Gastrocnemius medialis (tissue), 4 donors: ENCODE results near the gene ABHD17B. TPM values are rescaled to one million over a fixed set of nuclear protein-coding genes. Genes with fewer than 3 reads are reported as not detected.
"Not testable (repeated sequence)": the region's sequence is repeated elsewhere in the genome, so short reads cannot be mapped to it uniquely, and the experiment has no call there.

ENCODE experiments used
- ATAC-seq, 2 donors: fragments of 150-250 bp; one replicate each; pipeline ENCODE4 v1.9.1; 2016
- DNase-seq, 2 donors: peaks; one replicate each; pipeline ENCODE4 v3.0.0-alpha.2; 2019
- H3K27ac ChIP-seq, 4 donors: fragments of 200-600 bp; sonication (generic); 1 replicate in 1 of 4; 2 replicates in 3 of 4; pipeline ENCODE4 v1.5.1; 2016 to 2018; ENCODE audit warnings: mild to moderate bottlenecking in 2 of 4, moderate library complexity in 1 of 4
- H3K27me3 ChIP-seq, 3 donors: fragments of 200-600 bp; sonication (generic) in 2 of 3; 1 replicate in 1 of 3; 2 replicates in 2 of 3; pipeline versions ENCODE4 v1.5.1 to v1.6.0; 2016 to 2019; ENCODE audit warnings: mild to moderate bottlenecking in 1 of 3, moderate library complexity in 1 of 3
- H3K36me3 ChIP-seq, 2 donors: fragments of 200-600 bp; sonication (generic) in 1 of 2; one replicate each; pipeline ENCODE4 v1.5.1; 2017 to 2018
- H3K4me1 ChIP-seq, 2 donors: fragments of 200-600 bp; sonication (generic) in 1 of 2; one replicate each; pipeline ENCODE4 v1.5.1; 2016 to 2017; ENCODE audit warnings: mild to moderate bottlenecking in 2 of 2
- H3K4me3 ChIP-seq, 4 donors: fragments of 200-600 bp; sonication (generic) in 3 of 4; 1 replicate in 1 of 4; 2 replicates in 3 of 4; pipeline ENCODE4 v1.5.1; 2016 to 2019; ENCODE audit warnings: mild to moderate bottlenecking in 2 of 4
- H3K9me3 ChIP-seq, 3 donors: fragments of 200-600 bp; sonication (generic) in 2 of 3; 1 replicate in 1 of 3; 2 replicates in 2 of 3; pipeline ENCODE4 v1.5.1; 2016 to 2019
- POLR2A ChIP-seq, 2 donors: fragments of 450-650 bp; IDR thresholded peaks; one replicate each; pipeline ENCODE4 v1.6.1; 2017; ENCODE audit warnings: antibody characterized with exemption in 2 of 2, mild to moderate bottlenecking in 2 of 2, moderate library complexity in 2 of 2
- in situ Hi-C, 4 donors: fragments of 200-750 bp; cut with MboI; loops; one replicate each; pipeline versions ENCODE4 v1.15.0 to v1.8.0; 2017; ENCODE audit warnings: low sequenced_read_pairs in 4 of 4
- intact Hi-C: fragments of 100-400 bp; cut with DNase I; formaldehyde crosslinking; loops from one replicate; pipeline ENCODE4 v1.15.1; 2023; ENCODE audit warnings: low total_unique reads
- total RNA-seq, 4 donors: library from RNA; depleted of rRNA; stranded (reverse); fragments of >200 nt; gene quantifications; one replicate each; pipeline versions ENCODE4 v1.1.0 to v1.2.3, GENCODE V29; 2016
- TF ChIP-seq, protein P1 (sequence below), 5 experiments: fragments of 450-650 bp in 3 of 5; fragments of 200-600 bp in 2 of 5; sonication (generic) in 2 of 5; IDR thresholded peaks in 4 of 5; conservative IDR thresholded peaks in 1 of 5; 1 replicate in 4 of 5; 2 replicates in 1 of 5; pipeline ENCODE4 v1.5.1; 2016 to 2019; ENCODE audit warnings: antibody characterized with exemption in 5 of 5, mild to moderate bottlenecking in 3 of 5, moderate library complexity in 3 of 5

ABHD17B gene
- total RNA-seq, 4 donors from 2014 or later = 20.7 to 35.0 (median 27.0) TPM

DNA sequence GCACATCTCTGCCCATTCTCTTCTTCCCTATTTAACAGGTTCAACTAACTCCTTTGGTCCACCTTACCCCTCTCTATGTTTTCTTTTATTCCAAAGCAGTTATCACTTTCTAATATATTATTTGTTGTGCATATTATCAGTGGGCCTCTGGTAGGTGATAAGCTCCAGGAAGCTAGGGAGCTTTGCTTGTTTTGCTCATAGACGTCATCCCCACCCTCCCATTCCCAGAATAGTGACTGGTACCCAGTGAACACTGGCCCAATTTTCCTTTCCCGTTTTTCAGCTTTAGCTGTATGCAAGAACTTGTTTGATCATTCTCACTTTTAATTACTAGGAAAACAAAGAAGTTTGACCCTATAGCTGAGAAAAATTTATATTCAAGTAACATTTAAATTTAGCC, 6.9 kb downstream of the ABHD17B start:
- in situ Hi-C loops (loop anchor here in 1 of 4 donors (25.0 kb wide), 1 partner anchor 683 kb away; no protein-coding TSS in a partner anchor), intact Hi-C loops (no loop called here)
- Histone ChIP-seq H3K27ac (no peak overlapping the region), H3K4me1 (peaks cover 52 to 53% of the 10 kb centered on the region in 2 donors), H3K36me3 (no peaks in the 10 kb centered on the region), H3K4me3 (no peak overlapping the region), H3K9me3 (no peaks in the 10 kb centered on the region), H3K27me3 (no peaks in the 10 kb centered on the region)
- no peak for TF ChIP-seq POLR2A (IDR thresholded peaks at IDR 0.05)
- TF ChIP-seq, protein P1, sequence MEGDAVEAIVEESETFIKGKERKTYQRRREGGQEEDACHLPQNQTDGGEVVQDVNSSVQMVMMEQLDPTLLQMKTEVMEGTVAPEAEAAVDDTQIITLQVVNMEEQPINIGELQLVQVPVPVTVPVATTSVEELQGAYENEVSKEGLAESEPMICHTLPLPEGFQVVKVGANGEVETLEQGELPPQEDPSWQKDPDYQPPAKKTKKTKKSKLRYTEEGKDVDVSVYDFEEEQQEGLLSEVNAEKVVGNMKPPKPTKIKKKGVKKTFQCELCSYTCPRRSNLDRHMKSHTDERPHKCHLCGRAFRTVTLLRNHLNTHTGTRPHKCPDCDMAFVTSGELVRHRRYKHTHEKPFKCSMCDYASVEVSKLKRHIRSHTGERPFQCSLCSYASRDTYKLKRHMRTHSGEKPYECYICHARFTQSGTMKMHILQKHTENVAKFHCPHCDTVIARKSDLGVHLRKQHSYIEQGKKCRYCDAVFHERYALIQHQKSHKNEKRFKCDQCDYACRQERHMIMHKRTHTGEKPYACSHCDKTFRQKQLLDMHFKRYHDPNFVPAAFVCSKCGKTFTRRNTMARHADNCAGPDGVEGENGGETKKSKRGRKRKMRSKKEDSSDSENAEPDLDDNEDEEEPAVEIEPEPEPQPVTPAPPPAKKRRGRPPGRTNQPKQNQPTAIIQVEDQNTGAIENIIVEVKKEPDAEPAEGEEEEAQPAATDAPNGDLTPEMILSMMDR (IDR thresholded peaks at IDR 0.05 in 4 of 5, conservative IDR thresholded peaks at IDR 0.05 in 1 of 5) = no peak
- no peak for ATAC-seq
- no peak for DNase-seq

DNA sequence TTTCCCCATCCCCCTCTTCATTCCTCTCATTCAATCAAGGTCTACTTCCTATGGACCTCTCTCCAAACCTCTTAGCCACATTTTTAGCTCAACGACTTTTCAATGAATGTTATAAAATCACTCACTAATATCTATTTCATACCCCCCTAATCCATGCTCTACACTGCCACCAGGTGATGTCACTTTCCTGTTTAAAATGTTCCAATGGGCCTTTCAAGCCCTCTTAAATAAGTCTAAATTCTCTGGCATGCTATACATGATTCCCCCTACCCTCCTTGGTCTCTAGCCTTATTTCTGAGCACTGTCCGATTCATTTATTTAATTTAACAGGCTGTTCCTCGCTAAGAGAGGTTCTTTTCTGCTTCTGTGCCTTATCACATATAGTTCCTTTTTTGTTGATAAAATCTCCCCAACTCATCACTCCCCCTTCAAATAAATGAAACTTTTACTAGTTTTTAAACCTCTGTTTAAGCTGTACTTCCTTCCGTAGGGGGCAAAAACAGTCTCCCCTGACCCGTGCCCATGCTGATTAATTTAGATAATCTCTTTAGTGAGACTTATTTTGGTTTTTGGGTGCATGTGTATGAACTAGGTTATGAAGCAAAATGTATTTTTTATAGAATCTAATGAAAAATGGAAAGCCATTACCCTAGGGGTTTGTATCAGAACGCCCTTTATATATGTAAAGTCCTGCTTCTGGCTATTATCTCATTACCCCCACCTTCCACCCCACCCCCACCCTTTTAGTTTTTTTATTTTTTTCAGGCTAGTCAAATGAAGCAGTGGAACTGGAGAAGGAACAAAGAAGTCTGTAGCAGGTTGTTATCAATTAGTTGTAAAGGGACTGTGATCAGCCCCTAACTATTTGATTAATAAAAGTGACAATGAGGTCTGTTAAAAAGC, 9.0 kb downstream of the ABHD17B start:
- Histone ChIP-seq H3K4me3 (no peak overlapping the region), H3K27ac (no peak overlapping the region), H3K9me3 (no peaks in the 10 kb centered on the region), H3K4me1 (peaks cover 41 to 47% of the 10 kb centered on the region in 2 donors), H3K27me3 (no peaks in the 10 kb centered on the region), H3K36me3 (no peaks in the 10 kb centered on the region)
- in situ Hi-C loops (loop anchor here in 1 of 4 donors (25.0 kb wide), 1 partner anchor 685 kb away; no protein-coding TSS in a partner anchor), intact Hi-C loops (no loop called here)
- no peak for TF ChIP-seq POLR2A (IDR thresholded peaks at IDR 0.05)
- TF ChIP-seq, protein P1 (IDR thresholded peaks at IDR 0.05 in 4 of 5, conservative IDR thresholded peaks at IDR 0.05 in 1 of 5) = no peak
- ATAC-seq (no peak), DNase-seq (no peak)

DNA sequence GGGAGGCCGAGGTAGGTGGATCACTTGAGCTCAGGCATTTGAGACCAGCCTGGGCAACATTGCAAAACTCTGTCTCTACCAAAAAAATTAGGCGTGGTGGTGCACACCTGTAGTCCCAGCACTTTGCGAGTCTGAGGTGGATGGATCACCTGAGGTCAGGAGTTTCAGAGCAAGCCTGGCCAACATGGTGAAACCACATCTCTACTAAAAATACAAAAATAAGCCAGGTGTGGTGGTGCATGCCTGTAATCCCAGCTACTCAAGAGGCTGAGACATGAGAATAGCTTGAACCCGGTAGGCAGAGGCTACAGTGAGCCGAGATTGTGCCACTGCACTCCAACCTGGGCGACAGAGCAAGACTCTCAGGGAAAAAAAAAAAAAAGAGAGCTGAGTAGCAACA, 12.2 kb downstream of the ABHD17B start:
- H3K36me3 ChIP-seq, intact Hi-C loops, H3K9me3 ChIP-seq, H3K4me3 ChIP-seq, H3K27ac ChIP-seq, in situ Hi-C loops, H3K27me3 ChIP-seq, DNase-seq, ATAC-seq: not testable (repeated sequence)
- H3K4me1 ChIP-seq = peaks cover 61 to 62% of the 10 kb centered on the region in 2 donors

DNA sequence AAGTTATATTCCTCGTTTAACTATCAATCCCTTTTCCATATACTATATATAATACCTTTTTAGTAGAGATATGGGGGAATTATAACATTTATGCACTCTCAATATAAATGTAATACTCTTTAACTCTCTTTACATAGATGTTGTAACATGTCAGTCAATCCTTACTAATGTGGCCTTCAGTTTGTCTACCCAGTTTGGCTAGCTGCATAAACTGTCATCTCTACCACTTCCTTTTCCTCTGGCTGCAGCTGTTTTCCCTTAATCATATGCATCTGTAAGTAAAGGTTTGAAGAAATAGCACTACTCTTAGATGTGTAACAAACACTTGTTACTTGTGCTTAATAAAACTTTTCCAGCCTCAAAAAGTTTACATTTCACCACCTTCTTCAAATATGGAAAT, 13.4 kb downstream of the ABHD17B start:
- Histone ChIP-seq H3K27ac (no peak overlapping the region), H3K9me3 (no peaks in the 10 kb centered on the region), H3K4me1 (peaks cover 49 to 52% of the 10 kb centered on the region in 2 donors), H3K4me3 (no peak overlapping the region), H3K27me3 (no peaks in the 10 kb centered on the region), H3K36me3 (no peaks in the 10 kb centered on the region)
- no peak for TF ChIP-seq POLR2A (IDR thresholded peaks at IDR 0.05)
- TF ChIP-seq, protein P1 (IDR thresholded peaks at IDR 0.05 in 4 of 5, conservative IDR thresholded peaks at IDR 0.05 in 1 of 5) = no peak
- no peak for DNase-seq
- ATAC-seq = no peak
- intact Hi-C loops (no loop called here), in situ Hi-C loops (no loop called here)

DNA sequence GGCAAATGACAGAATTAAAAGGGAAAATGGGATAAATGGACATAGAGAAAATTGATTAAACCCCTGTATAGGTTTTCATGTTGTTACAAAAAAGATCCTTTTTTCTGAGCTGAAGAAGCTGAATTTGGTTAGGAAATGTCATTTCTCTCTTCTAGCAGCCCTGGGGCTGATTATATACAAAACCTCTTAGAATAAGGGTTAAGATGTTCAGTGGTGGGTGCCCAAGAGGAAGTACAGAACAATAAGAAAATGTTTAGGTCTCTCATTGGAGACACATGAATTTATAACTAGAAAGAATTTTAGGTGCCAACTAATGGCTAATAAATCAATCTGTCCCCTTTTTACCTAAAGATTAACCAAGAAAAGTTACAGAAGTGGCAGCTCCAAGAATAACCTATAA, 14.2 kb downstream of the ABHD17B start:
- intact Hi-C loops = no loop called here
- no peak for DNase-seq
- Histone ChIP-seq H3K4me1 (peaks cover 42 to 44% of the 10 kb centered on the region in 2 donors), H3K27ac (no peak overlapping the region), H3K27me3 (no peaks in the 10 kb centered on the region), H3K4me3 (no peak overlapping the region), H3K36me3 (no peaks in the 10 kb centered on the region), H3K9me3 (no peaks in the 10 kb centered on the region)
- ATAC-seq = no peak
- TF ChIP-seq, protein P1 (IDR thresholded peaks at IDR 0.05 in 4 of 5, conservative IDR thresholded peaks at IDR 0.05 in 1 of 5) = no peak
- no peak for TF ChIP-seq POLR2A (IDR thresholded peaks at IDR 0.05)
- in situ Hi-C loops = no loop called here
